Endometrial microvascular endothelial cells (primary cell): ENCODE measurements around the gene IRF2BP1. TPM values are rescaled to one million over a fixed set of nuclear protein-coding genes. Genes with fewer than 3 reads are reported as not detected.
"Not testable (repeated sequence)": the region's sequence is repeated elsewhere in the genome, so short reads cannot be mapped to it uniquely, and the experiment has no call there.

ENCODE experiments used
- in situ Hi-C: cut with HindIII; loops from 2 replicates; pipeline ENCODE4 v1.10.0; 2017; ENCODE audit warnings: low sequenced_read_pairs, low pct_unique_long_range_greater_than_20kb; ENCODE audit errors: inconsistent ontology term
- total RNA-seq: library from RNA; depleted of rRNA; stranded (reverse); fragments of >200 nt; gene quantifications from one replicate; pipeline ENCODE4 v1.2.3, GENCODE V29; 2015; ENCODE audit errors: inconsistent ontology term

Gene IRF2BP1
- total RNA-seq, 1 donor from 2014 or later: 13.6 TPM

- in situ Hi-C loops: no loop called here
Measured at GRCh38 chr19:45883586-45883880, 2.4 kb downstream of the IRF2BP1 start.

- in situ Hi-C loops: no loop called here
Measured at GRCh38 chr19:45882652-45883585, 3.0 kb downstream of the IRF2BP1 start.

- in situ Hi-C loops: no loop called here
Measured at GRCh38 chr19:45881909-45882528, 3.9 kb downstream of the IRF2BP1 start.

DNA sequence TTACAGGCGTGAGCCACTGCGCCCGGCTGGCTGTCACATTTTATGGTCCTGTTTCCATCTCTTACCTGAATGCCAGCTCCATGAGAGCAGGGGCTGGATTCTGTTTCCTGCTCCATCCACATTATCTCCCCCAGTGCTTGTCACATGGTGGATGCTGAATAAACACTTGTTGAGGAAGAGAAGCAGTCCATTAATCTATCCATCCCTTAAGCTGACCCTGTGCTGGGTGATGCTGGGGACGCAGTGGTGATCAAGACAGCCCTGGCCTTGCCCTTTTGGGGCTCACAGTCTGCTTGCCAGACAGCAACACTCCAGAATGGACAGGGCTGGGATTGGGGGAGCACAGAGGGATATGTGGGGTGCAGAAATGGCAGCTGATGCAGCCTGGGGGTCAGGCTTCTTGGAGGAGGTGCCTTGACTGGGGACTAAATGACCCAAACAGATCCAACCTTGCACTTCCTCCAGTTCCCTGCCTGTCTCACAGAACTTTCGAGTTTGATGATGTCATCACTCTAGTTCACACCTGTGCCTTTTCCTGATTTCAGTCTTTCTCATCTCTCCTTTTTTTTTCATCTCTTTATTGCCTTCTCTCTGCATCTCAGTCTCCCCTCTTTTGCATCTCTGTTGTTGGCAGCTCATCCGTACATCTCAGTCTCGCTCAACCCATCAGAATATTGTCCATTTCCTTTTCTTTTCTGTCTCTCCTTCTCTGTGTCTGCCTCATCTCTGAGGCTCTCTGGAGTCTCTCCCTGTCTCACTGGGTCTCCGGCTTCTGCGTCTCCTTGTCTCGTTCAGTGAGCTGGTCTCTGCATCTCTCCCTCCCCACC, 4.6 kb downstream of the IRF2BP1 start:
- in situ Hi-C loops: no loop called here

DNA sequence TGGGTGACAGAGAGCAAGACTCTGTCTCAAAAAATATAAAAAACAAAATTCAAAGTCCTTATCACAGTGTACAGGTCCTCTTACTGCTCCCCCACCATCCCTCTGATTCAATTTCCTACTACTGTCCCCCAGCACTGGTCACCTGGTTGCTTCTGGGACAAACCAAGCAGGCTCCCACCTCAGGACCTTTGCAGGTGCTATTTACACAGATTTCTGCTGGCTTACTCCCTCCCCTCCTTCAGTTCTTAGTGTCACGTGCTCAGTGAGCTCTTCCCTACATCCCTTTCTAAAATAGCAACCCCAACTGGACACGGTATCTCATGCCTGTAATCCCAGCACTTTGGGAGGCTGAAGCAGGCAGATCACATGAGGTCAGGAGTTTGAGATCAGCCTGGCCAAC, 6.0 kb downstream of the IRF2BP1 start:
- in situ Hi-C loops: no loop called here

GRCh38 chr19:45879055-45879454, 6.9 kb downstream of the IRF2BP1 start:
- in situ Hi-C loops: no loop called here

- in situ Hi-C loops: no loop called here
Measured at GRCh38 chr19:45878043-45878794, 7.7 kb downstream of the IRF2BP1 start.

DNA sequence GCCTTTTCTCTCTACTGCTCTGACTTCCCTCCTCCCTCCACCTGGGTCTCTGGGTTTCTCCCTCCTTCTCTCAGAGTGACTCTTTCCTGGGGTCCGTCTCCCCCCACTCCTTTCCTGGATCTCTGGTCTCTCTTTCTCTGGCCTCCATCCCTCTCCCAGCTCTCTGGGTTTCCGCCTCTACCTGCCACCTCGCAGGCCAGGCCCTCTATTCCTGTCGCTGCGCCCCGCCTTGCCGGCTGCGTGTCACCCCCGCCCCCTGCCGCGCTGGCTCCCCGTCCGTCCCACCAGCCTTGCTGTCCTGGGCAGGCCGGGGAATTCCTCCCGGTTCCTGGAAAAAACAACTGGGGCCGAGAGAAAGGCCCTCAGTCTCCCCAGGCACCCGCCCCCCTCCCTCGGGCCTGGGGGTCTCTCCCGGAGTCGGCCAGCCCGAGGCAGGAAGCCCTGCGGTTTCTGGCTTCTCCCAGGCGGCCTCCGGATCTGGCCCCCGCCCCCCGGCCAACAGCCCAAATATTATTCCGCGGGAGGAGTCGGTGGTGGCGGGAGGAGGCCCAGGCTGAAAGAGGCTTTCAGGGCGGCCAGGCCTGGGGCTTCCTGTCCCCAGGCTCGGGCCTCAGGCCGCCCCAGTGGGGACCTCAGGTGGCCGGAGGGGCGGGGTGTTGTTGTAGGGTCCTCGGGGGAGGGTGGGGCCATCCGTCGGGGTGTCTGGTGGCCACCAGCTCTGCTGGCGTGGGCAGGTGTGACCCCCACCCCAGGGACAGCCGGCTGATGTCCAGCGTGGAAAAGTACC, 9.3 kb downstream of the IRF2BP1 start:
- in situ Hi-C loops: no loop called here

GRCh38 chr19:45876161-45876410, 9.9 kb downstream of the IRF2BP1 start:
- in situ Hi-C loops: no loop called here

GRCh38 chr19:45874620-45874966, 11.3 kb downstream of the IRF2BP1 start:
- in situ Hi-C loops: no loop called here

- in situ Hi-C loops: no loop called here
Measured at GRCh38 chr19:45873219-45873772, 12.6 kb downstream of the IRF2BP1 start.

GRCh38 chr19:45872095-45872919, 13.6 kb downstream of the IRF2BP1 start:
- in situ Hi-C loops: no loop called here

DNA sequence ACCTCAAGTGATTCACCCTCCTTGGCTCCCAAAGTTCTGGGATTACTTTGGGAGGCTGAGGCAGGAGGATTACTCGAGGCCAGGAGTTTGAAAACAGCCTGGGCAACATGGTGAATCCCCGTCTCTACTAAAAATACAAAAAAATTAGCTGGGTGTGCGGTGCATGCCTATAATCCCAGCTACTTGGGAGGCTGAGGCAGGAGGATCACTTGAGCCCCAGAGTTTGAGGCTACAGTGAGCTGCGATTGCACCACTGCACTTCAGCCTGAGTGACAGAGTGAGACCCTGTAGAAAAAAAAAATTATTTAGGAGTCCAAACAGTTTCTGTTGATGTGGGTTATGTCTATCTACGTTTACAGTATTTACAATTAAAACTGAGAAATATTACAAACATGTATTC, 15.1 kb downstream of the IRF2BP1 start:
- in situ Hi-C loops: no loop called here

- in situ Hi-C loops: not testable (repeated sequence)
Measured at GRCh38 chr19:45867241-45867640, 18.7 kb downstream of the IRF2BP1 start.

- in situ Hi-C loops: no loop called here
Measured at GRCh38 chr19:45866400-45867176, 19.4 kb downstream of the IRF2BP1 start.

GRCh38 chr19:45865269-45865948, 20.5 kb downstream of the IRF2BP1 start:
- in situ Hi-C loops: no loop called here
